Subcutaneous adipose tissue (tissue), 4 donors: ENCODE data around the gene NUCKS1. TPM values are rescaled to one million over a fixed set of nuclear protein-coding genes. Genes with fewer than 3 reads are reported as not detected.

Experiments
- total RNA-seq, 4 donors: library from RNA; depleted of rRNA; stranded (reverse); fragments of >200 nt; gene quantifications; one replicate each; pipeline ENCODE4 v1.1.0, GENCODE V29; 2016
- TF ChIP-seq, protein P1 (sequence below): fragments of 450-650 bp; IDR thresholded peaks from one replicate; pipeline ENCODE4 v1.5.1; 2016; ENCODE audit warnings: low read depth, mild to moderate bottlenecking, control low read depth, antibody characterized with exemption, moderate library complexity

Gene NUCKS1
- total RNA-seq, 4 donors from 2014 or later, result 60.2 to 111 (median 74.3) TPM

DNA sequence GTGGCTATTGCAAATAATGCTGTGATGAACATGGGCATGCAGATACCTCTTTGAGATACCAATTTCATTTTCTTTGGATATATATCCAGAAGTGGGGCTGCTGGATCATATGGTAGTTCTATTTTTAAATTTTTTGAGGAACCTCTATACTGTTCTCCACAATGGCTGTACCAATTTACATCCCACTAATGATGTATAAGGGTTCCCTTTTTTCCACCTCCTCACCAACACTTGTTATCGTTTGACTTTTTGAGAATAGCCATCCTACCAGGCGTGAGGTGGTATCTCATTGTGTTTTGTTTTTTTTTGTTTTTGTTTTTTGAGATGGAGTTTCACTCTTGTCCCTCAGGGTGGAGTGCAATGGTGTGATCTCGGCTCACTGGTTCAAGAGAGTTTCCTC is 6.6 kb upstream of the NUCKS1 start:
- TF ChIP-seq, protein P1, sequence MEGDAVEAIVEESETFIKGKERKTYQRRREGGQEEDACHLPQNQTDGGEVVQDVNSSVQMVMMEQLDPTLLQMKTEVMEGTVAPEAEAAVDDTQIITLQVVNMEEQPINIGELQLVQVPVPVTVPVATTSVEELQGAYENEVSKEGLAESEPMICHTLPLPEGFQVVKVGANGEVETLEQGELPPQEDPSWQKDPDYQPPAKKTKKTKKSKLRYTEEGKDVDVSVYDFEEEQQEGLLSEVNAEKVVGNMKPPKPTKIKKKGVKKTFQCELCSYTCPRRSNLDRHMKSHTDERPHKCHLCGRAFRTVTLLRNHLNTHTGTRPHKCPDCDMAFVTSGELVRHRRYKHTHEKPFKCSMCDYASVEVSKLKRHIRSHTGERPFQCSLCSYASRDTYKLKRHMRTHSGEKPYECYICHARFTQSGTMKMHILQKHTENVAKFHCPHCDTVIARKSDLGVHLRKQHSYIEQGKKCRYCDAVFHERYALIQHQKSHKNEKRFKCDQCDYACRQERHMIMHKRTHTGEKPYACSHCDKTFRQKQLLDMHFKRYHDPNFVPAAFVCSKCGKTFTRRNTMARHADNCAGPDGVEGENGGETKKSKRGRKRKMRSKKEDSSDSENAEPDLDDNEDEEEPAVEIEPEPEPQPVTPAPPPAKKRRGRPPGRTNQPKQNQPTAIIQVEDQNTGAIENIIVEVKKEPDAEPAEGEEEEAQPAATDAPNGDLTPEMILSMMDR, result no peak

DNA sequence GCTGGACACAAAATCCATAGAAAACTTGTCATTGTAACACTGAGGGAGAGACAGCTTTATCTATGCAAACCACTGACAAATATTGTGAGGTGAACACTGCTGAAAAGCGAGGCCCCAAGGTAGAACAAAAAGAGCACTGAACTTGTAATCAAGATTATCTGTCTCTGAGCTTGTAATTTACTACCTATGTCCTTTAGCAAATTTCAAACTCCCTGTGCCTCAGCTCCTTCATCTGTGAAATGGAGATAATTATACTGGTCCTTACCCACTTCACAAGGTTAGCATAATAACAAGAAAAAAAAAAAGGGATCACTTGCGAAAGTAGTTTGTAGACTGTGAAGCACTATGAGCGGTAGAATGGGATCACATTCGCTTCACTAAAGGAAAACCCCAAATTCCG is 4.9 kb upstream of the NUCKS1 start:
- TF ChIP-seq, protein P1, result no peak

DNA sequence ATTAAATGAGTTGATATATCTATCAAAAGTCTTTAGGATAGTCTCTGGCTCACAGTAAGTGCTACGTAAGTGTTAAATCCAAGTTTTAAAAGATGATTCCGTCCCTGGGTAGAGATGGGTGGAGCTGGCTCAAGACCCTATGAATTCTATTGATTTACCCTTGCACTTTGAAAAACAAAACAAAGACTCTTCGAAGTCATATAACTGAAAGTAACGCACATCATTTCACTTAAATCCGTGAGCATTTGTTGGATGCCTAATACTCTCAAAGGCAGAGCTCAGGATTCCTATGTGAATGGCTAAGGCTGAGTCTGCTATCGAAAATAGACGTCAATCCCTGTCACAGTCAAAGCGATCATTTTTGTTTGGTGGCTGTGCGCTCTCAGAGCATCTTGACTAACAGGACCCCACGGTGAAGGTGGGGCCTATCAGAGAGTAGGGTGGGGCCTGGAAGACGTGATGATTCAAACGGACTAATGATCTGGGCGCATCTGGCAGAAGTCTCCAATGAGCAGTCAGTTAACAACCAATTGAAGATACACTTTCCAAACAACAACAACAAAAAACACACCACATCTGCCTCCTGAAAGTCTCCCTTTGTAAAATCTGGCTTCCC is 1.2 kb upstream of the NUCKS1 start:
- TF ChIP-seq, protein P1, result no peak

DNA sequence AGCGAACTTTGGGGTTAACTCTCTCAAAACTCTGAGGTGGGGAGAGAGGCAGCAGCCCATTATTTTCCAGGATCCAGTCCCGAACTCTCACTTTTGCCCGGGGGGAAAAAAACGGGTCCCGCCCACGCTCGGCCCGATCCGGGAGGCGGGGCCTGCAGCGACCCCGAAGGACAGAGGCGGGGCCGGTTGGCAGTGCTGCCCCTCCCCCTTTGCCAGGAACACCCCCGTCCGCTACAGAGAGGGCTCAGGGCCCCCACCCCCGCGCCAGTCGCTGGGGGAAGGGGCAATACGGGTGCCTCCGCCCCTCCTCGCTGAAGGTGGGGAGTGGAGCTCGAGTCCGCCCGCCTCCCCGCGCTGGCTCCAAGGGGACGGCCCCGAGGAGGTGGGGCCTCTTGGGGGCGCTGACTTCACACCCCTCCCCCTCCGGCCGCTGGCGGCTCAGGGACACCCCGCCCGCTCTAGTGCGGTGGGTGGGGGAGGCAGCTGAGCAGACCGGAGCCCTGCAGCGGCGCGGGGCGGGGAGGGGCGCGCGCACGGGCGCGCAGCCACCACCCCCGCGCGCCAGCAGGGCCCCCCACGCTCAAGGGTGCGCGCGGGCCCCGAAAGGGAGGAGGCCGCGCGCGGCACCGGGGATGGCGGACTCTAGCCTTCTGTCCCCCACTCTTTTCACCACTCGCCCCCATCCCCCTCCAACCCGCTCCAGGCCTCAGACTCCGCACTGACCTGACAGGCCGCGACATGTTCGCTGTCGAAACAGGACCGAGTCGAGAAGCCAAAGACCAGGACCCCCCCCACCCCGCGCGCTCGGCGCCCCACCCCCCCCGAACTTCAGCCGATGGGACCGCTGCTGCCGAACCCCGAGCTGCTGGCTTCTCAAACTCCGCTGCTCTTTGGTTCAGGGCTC is 496 bp downstream of the NUCKS1 start:
- TF ChIP-seq, protein P1, result no peak

DNA sequence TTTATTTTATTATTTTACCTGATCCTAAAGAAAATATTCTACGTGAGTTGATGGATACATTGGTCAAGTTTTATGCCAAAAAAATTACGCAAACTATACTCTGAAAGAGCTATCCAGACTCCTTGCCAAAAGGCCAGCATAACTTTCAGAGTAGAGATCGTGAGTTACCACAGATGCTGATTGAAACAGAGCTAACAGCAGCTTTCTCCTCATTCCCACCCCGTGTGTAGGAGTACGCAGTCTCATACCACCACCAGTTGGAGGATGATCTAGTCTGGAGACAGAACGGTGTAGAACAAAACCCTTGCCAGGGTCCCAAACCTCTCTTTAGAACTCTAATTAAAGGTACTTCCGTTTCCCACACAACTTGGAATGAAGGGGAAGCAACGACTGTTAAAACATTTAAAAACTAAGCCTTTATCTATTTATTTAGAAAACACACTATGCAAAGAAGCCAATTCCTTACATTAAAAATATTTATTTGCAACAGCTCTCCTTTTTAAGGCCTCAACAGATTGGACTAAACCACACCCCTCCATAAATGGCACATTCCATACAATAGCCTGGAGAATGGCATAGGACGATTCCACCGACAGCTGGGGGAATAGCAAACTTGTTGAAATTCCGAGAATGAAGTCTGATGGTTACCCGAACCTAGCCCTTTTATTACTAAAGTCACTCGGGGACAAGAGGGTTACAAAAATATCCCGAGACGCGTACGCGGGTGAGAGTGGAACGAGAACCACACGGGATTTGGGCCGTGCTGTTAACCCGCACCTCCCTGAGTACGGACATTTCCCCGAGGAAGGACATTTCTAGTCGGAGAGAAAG is 1.4 kb downstream of the NUCKS1 start:
- TF ChIP-seq, protein P1, result no peak

DNA sequence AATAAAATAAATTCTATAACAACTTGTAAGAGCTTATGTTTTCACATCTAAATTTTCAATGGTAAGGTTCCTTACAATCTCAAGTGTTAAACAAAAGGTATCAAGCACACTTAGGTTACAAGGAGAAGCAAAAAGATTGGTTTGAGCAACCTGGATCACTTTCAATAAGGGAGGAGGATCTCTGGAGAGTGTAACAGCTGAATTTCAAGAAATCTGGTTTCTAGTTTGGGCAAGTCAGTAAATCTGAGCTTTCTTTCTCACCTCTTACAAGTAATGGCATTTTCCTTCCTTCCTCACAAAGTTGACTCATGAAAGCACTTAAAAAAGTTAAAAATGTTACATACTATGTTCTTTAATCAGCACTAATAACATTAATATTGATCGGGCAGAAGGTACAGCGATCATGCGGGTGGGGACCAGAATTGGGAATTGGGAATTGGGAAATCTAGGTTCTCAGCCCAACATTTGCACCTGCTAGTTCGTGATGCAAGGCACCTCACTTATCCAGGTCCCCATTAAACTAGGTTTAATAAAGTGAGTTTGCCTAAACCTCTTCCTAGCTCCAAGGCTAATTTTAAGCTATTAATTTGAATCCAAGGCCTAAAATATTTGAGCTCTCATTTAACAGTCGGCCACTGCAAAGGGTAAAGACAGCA is 3.1 kb downstream of the NUCKS1 start:
- TF ChIP-seq, protein P1, result no peak
